ENCODE measurements around the gene OR2H1. TPM values are rescaled to one million over a fixed set of nuclear protein-coding genes. Genes with fewer than 3 reads are reported as not detected.

OR2H1 gene
- total RNA-seq, 1 donor from 2014 or later = not detected

GRCh38 chr6:29509711-29510110, 52.8 kb downstream of the OR2H1 start:
- Mint-ChIP-seq H3K36me3 (no peaks in the 10 kb centered on the region), H3K27ac (no peak overlapping the region), H3K9me3 (peaks cover 1% of the 10 kb centered on the region), H3K27me3 (ENCODE audit: low read depth) (peaks cover 61% of the 10 kb centered on the region), H3K4me1 (no peaks in the 10 kb centered on the region), H3K4me3 (no peak overlapping the region)
- no peak for DNase-seq (ENCODE audit: low spot score in 2 of 2, unreplicated experiment in 2 of 2)
- TF ChIP-seq CTCF (IDR thresholded peaks at IDR 0.05; ENCODE audit: unreplicated experiment) = no peak

- Mint-ChIP-seq H3K4me3 (no peak overlapping the region), H3K27me3 (ENCODE audit: low read depth) (peaks cover 59% of the 10 kb centered on the region), H3K4me1 (no peaks in the 10 kb centered on the region), H3K36me3 (no peaks in the 10 kb centered on the region), H3K9me3 (peaks cover 6% of the 10 kb centered on the region), H3K27ac (no peak overlapping the region)
- DNase-seq (ENCODE audit: low spot score in 2 of 2, unreplicated experiment in 2 of 2) = no peak
- no peak for TF ChIP-seq CTCF (IDR thresholded peaks at IDR 0.05; ENCODE audit: unreplicated experiment)
These were observed 53.2 kb downstream of the OR2H1 start for GRCh38 chr6:29510202-29510601.

- Mint-ChIP-seq H3K27ac (no peak overlapping the region), H3K4me3 (no peak overlapping the region), H3K4me1 (no peaks in the 10 kb centered on the region), H3K36me3 (no peaks in the 10 kb centered on the region), H3K9me3 (peaks cover 6% of the 10 kb centered on the region), H3K27me3 (ENCODE audit: low read depth) (peaks cover 54% of the 10 kb centered on the region)
- no peak for DNase-seq (ENCODE audit: low spot score in 2 of 2, unreplicated experiment in 2 of 2)
- no peak for TF ChIP-seq CTCF (IDR thresholded peaks at IDR 0.05; ENCODE audit: unreplicated experiment)
These were observed 53.9 kb downstream of the OR2H1 start for GRCh38 chr6:29510746-29511300.

Other genes starting within 250 kb of the OR2H1 start
- gene OR14J1, start 155.5 kb upstream of the OR2H1 start, total RNA-seq = not detected in 3 replicates
- not detected in 3 replicates for gene OR5V1, start 88.3 kb upstream of the OR2H1 start, total RNA-seq
- gene OR12D3, start 81.9 kb upstream of the OR2H1 start, total RNA-seq = not detected in 3 replicates
- not detected in 3 replicates for gene OR12D2, start 61.5 kb upstream of the OR2H1 start, total RNA-seq
- gene OR12D1, start 42.2 kb upstream of the OR2H1 start, total RNA-seq = not detected in 3 replicates
- not detected in 3 replicates for gene OR10C1, start 17.8 kb upstream of the OR2H1 start, total RNA-seq
- gene OR11A1, start 84 bp upstream of the OR2H1 start, total RNA-seq = not detected in 3 replicates
- gene MAS1L, start 30.8 kb downstream of the OR2H1 start, total RNA-seq = not detected in 3 replicates
- 0.47 to 0.50 TPM (median 0.49 TPM) in 3 replicates for gene UBD, start 102.6 kb downstream of the OR2H1 start, total RNA-seq
- gene OR2H2, start 128.0 kb downstream of the OR2H1 start, total RNA-seq = not detected in 3 replicates
- 130 to 138 TPM (median 134 TPM) in 3 replicates for gene GABBR1, start 176.0 kb downstream of the OR2H1 start, total RNA-seq
- gene MOG, start 199.9 kb downstream of the OR2H1 start, total RNA-seq = 0.65 to 1.4 TPM (median 0.82 TPM) in 3 replicates
- gene ZFP57, start 224.0 kb downstream of the OR2H1 start, total RNA-seq = 0.11 TPM in 2 of 3 replicates, not detected in the other